Liver (tissue), 3 donors: ENCODE results near the gene PPP1R2.

ENCODE experiments used
- FOXA1 ChIP-seq: IDR thresholded peaks from 2 replicates; pipeline ENCODE4 v1.6.1; 2016; ENCODE audit warnings: antibody characterized with exemption
- JUND ChIP-seq, 2 donors: IDR thresholded peaks; 2 replicates each; pipeline ENCODE4 v1.6.1; 2016; ENCODE audit warnings: antibody characterized with exemption in 2 of 2
- SP1 ChIP-seq: IDR thresholded peaks from 2 replicates; pipeline ENCODE4 v1.6.1; 2018; ENCODE audit warnings: antibody characterized with exemption, mild to moderate bottlenecking
- TAF1 ChIP-seq: conservative IDR thresholded peaks from 2 replicates; pipeline ENCODE4 v1.6.1; 2016; ENCODE audit warnings: antibody characterized with exemption, mild to moderate bottlenecking
- TF ChIP-seq, protein P1 (sequence below): fragments of 150-350 bp; IDR thresholded peaks from 2 replicates; pipeline ENCODE4 v1.5.1; 2017; ENCODE audit warnings: improper control_type of control experiment, low read depth, low read length; ENCODE audit not compliant: missing input control
- TF ChIP-seq, protein P2 (sequence below): IDR thresholded peaks from 2 replicates; pipeline ENCODE4 v1.6.1; 2016; ENCODE audit warnings: antibody characterized with exemption, mild to moderate bottlenecking
- donor health status: healthy.
- donor health status: healthy.

DNA sequence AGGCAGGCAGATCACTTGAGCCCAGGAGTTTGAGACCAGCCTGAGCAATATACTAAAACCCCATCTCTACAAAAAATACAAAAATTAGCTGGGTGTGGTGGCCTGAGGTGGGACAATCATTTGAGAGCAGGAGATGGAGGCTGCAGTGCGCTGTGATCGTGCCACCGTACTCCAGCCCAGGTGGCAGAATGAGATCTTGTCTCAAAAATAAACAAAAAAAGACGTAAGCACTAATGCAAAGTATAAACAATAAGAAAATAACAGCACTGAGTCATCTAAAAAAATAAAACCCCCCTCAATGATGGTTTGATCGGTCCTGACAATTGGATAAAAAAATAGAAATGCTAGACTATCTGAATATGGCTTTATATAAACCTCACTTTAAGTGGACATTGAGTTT lies 3.6 kb downstream of the PPP1R2 start:
- TF ChIP-seq, protein P1, sequence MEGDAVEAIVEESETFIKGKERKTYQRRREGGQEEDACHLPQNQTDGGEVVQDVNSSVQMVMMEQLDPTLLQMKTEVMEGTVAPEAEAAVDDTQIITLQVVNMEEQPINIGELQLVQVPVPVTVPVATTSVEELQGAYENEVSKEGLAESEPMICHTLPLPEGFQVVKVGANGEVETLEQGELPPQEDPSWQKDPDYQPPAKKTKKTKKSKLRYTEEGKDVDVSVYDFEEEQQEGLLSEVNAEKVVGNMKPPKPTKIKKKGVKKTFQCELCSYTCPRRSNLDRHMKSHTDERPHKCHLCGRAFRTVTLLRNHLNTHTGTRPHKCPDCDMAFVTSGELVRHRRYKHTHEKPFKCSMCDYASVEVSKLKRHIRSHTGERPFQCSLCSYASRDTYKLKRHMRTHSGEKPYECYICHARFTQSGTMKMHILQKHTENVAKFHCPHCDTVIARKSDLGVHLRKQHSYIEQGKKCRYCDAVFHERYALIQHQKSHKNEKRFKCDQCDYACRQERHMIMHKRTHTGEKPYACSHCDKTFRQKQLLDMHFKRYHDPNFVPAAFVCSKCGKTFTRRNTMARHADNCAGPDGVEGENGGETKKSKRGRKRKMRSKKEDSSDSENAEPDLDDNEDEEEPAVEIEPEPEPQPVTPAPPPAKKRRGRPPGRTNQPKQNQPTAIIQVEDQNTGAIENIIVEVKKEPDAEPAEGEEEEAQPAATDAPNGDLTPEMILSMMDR: no peak
- TF ChIP-seq, protein P2, sequence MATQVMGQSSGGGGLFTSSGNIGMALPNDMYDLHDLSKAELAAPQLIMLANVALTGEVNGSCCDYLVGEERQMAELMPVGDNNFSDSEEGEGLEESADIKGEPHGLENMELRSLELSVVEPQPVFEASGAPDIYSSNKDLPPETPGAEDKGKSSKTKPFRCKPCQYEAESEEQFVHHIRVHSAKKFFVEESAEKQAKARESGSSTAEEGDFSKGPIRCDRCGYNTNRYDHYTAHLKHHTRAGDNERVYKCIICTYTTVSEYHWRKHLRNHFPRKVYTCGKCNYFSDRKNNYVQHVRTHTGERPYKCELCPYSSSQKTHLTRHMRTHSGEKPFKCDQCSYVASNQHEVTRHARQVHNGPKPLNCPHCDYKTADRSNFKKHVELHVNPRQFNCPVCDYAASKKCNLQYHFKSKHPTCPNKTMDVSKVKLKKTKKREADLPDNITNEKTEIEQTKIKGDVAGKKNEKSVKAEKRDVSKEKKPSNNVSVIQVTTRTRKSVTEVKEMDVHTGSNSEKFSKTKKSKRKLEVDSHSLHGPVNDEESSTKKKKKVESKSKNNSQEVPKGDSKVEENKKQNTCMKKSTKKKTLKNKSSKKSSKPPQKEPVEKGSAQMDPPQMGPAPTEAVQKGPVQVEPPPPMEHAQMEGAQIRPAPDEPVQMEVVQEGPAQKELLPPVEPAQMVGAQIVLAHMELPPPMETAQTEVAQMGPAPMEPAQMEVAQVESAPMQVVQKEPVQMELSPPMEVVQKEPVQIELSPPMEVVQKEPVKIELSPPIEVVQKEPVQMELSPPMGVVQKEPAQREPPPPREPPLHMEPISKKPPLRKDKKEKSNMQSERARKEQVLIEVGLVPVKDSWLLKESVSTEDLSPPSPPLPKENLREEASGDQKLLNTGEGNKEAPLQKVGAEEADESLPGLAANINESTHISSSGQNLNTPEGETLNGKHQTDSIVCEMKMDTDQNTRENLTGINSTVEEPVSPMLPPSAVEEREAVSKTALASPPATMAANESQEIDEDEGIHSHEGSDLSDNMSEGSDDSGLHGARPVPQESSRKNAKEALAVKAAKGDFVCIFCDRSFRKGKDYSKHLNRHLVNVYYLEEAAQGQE: no peak
- TF ChIP-seq TAF1: no peak
- TF ChIP-seq JUND (IDR thresholded peaks at IDR 0.05): no peak
- TF ChIP-seq FOXA1: no peak
- no peak for TF ChIP-seq SP1
